Liver (tissue), 3 donors: ENCODE data around the gene SLC25A29.

Source experiments
- FOXA1 ChIP-seq: IDR thresholded peaks from 2 replicates; pipeline ENCODE4 v1.6.1; 2016; ENCODE audit warnings: antibody characterized with exemption
- GABPA ChIP-seq, 2 donors: IDR thresholded peaks in 1 of 2; conservative IDR thresholded peaks in 1 of 2; 2 replicates each; pipeline ENCODE4 v1.6.1; 2016; ENCODE audit warnings: antibody characterized with exemption in 2 of 2, mild to moderate bottlenecking in 1 of 2, moderate library complexity in 1 of 2
- JUND ChIP-seq, 2 donors: IDR thresholded peaks; 2 replicates each; pipeline ENCODE4 v1.6.1; 2016; ENCODE audit warnings: antibody characterized with exemption in 2 of 2
- RAD21 ChIP-seq, 2 donors: IDR thresholded peaks; 2 replicates each; pipeline ENCODE4 v1.6.1; 2016; ENCODE audit warnings: antibody characterized with exemption in 2 of 2, mild to moderate bottlenecking in 2 of 2
- RXRA ChIP-seq, 2 donors: IDR thresholded peaks; 2 replicates each; pipeline ENCODE4 v1.6.1; 2017 to 2018; ENCODE audit warnings: antibody characterized with exemption in 2 of 2, mild to moderate bottlenecking in 1 of 2
- SP1 ChIP-seq: IDR thresholded peaks from 2 replicates; pipeline ENCODE4 v1.6.1; 2018; ENCODE audit warnings: antibody characterized with exemption, mild to moderate bottlenecking
- YY1 ChIP-seq: IDR thresholded peaks from 2 replicates; pipeline ENCODE4 v1.6.1; 2016; ENCODE audit warnings: antibody characterized with exemption, mild to moderate bottlenecking
- TF ChIP-seq, protein P1 (sequence below): fragments of 150-350 bp; IDR thresholded peaks from 2 replicates; pipeline ENCODE4 v1.5.1; 2017; ENCODE audit warnings: improper control_type of control experiment, low read depth, low read length; ENCODE audit not compliant: missing input control
- TF ChIP-seq, protein P2 (sequence below): IDR thresholded peaks from 2 replicates; pipeline ENCODE4 v1.6.1; 2016; ENCODE audit warnings: antibody characterized with exemption
- donor health status: healthy.
- donor health status: healthy.

DNA sequence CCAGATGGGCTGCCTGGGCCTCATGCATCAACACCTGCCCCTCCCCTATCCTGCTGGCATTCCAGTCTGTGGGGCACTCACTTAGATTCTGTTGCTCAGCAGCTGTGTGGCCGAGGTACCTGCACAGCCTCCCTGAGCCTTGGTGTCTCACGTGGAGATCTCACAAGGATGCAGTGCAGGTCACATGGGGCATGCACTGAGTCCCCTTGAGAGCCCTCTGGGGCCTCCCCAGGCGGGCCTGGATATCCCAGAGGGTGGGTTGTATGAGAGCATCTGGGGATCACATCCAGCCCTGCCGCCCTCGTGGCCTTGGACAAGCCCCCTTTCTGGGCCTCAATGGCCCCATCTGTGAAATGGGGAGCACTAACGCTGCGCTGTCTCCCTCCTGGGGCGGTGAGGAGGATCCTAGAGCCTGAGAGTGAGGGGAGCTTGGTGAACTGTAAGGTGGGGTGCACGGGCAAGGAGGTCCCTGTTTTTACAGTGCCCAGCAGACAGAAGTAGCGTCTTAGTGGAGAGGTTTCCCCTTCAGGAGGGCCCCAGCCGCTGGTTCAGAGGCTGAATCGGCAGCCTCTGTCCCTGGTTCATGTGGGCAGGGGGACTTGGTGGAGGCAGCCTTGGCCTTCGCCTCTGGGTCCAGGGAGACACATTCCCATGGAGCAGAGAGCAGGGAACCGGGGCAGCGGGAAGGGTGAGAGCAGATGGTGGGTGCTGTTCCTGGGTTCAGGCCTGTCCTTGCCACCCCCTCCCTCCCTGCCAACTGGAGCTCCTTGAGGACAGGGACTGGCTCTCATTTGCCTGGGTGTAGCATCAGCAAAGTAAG is 16.1 kb upstream of the SLC25A29 start:
- TF ChIP-seq, protein P1, sequence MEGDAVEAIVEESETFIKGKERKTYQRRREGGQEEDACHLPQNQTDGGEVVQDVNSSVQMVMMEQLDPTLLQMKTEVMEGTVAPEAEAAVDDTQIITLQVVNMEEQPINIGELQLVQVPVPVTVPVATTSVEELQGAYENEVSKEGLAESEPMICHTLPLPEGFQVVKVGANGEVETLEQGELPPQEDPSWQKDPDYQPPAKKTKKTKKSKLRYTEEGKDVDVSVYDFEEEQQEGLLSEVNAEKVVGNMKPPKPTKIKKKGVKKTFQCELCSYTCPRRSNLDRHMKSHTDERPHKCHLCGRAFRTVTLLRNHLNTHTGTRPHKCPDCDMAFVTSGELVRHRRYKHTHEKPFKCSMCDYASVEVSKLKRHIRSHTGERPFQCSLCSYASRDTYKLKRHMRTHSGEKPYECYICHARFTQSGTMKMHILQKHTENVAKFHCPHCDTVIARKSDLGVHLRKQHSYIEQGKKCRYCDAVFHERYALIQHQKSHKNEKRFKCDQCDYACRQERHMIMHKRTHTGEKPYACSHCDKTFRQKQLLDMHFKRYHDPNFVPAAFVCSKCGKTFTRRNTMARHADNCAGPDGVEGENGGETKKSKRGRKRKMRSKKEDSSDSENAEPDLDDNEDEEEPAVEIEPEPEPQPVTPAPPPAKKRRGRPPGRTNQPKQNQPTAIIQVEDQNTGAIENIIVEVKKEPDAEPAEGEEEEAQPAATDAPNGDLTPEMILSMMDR, result no peak
- TF ChIP-seq SP1 (no peak), YY1 (no peak), JUND (IDR thresholded peaks at IDR 0.05) (no peak), GABPA (IDR thresholded peaks at IDR 0.05 in 1 of 2, conservative IDR thresholded peaks at IDR 0.05 in 1 of 2) (no peak), RAD21 (IDR thresholded peaks at IDR 0.05) (no peak), FOXA1 (no peak), RXRA (IDR thresholded peaks at IDR 0.05) (no peak)
- TF ChIP-seq, protein P2, sequence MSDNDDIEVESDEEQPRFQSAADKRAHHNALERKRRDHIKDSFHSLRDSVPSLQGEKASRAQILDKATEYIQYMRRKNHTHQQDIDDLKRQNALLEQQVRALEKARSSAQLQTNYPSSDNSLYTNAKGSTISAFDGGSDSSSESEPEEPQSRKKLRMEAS, result no peak
